GM20000 (cell line): ENCODE data around the gene IFI27L2.

Source experiments
- DNase-seq: peaks from one replicate; pipeline ENCODE4 v3.0.0; 2012; ENCODE audit warnings: low spot score
- TF ChIP-seq, protein P1 (sequence below): IDR thresholded peaks from 2 replicates; pipeline ENCODE4 v1.5.1; 2012; ENCODE audit warnings: mild to moderate bottlenecking, control low read depth; ENCODE audit errors: extremely low read depth, missing control alignments

Gene IFI27L2, protein sequence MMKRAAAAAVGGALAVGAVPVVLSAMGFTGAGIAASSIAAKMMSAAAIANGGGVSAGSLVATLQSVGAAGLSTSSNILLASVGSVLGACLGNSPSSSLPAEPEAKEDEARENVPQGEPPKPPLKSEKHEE

DNA sequence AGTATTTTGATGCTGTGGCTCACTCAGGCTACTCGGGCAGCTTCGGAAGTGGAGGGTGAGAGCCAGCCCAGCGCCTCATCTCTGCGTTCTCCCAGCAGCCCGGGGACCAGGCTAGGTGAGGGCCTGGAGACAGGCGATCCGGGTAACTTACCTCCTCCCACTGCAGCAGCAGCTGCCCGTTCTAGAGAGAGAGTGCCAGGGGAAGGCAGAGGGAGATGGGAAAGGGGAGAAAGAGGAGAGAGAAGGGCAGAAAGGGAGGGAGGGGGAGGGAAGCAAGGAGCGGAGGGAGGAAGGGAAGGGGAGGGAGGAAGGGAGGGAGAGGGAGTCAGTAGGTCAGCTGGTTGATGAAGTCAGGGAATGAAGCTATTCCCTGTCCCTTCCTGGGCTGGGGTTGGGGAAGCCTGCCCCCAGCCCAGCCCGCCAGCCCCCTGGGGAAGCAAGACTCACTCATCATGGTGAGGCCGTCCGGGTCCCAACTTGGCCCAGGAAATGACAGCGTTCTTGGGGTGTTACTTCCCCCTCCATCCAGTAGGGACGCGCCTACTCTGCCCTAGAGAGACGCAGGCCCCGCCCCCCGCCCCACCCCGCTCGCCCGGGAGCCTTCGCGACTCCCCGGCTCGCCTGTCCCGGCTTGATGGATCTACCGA is at the start of gene IFI27L2:
IFI27L2 (minus strand) TSS at position 494 of the 647 bp plus-strand sequence; CDS start at position 454, 40 bp downstream.
- TF ChIP-seq, protein P1, sequence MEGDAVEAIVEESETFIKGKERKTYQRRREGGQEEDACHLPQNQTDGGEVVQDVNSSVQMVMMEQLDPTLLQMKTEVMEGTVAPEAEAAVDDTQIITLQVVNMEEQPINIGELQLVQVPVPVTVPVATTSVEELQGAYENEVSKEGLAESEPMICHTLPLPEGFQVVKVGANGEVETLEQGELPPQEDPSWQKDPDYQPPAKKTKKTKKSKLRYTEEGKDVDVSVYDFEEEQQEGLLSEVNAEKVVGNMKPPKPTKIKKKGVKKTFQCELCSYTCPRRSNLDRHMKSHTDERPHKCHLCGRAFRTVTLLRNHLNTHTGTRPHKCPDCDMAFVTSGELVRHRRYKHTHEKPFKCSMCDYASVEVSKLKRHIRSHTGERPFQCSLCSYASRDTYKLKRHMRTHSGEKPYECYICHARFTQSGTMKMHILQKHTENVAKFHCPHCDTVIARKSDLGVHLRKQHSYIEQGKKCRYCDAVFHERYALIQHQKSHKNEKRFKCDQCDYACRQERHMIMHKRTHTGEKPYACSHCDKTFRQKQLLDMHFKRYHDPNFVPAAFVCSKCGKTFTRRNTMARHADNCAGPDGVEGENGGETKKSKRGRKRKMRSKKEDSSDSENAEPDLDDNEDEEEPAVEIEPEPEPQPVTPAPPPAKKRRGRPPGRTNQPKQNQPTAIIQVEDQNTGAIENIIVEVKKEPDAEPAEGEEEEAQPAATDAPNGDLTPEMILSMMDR: peak; percentile 1
- peak; percentile 89 for DNase-seq

DNA sequence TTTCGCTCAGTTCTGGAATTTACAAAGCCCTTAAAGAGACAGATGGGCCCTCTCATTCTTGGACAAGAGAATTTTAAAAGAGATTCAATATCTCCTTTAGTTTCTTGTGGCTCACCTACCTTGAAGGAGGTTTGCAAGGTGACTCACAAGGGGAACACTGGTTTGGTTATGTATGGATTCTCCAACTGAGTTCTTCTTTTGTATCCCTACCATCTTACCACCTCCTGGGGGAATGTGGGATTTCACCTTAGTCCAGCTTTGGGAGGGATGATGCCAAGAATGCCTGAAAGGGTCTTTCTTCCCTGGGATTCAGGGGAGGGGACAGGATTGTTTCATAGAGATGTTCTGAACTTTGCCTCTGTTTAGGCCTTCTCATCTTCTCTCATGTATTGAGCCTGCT is 48.4 kb upstream of the IFI27L2 start:
- DNase-seq: no peak

DNA sequence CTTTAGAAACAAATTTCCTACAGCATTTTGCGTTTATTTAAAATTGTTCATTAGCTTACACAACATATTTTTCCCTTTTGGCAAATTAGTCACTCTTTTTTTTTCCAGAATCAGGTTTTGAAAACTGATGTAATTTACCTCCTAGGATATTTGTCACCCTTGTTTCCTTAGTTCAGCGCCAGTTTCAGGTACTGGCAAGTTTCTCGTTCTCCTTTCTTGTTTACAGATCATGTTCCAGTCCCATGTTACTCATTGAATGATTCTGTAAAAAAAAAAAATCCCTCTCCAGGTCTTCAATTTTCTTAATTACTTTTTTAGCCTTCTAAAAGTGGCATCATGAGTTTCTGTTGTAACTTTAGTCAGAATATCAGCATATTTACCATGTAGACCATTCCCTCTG is 47.4 kb upstream of the IFI27L2 start:
- TF ChIP-seq, protein P1: no peak
- DNase-seq: no peak

More for the DNA sequence above, 48.4 kb upstream of the IFI27L2 start:
- TF ChIP-seq, protein P1: no peak

DNA sequence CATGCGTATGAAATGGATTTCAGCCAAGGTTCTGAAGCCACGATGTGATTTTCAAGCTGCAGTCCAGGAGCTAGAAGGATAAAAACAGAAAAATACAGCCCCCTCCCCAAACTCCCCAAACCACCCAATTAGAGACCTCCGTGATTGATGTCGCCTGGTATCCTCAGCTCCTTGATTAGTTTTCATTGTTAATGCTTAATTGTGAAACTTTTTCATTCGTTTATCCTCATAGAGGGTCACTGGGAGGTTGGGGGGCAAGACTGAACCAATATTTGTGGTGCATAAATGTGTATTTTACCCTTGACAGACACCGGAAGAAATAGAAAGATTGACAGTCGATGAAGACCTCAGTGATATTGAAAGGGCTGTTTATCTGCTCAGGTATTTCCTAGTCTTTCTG is 46.3 kb upstream of the IFI27L2 start:
- no peak for DNase-seq
- TF ChIP-seq, protein P1: no peak

DNA sequence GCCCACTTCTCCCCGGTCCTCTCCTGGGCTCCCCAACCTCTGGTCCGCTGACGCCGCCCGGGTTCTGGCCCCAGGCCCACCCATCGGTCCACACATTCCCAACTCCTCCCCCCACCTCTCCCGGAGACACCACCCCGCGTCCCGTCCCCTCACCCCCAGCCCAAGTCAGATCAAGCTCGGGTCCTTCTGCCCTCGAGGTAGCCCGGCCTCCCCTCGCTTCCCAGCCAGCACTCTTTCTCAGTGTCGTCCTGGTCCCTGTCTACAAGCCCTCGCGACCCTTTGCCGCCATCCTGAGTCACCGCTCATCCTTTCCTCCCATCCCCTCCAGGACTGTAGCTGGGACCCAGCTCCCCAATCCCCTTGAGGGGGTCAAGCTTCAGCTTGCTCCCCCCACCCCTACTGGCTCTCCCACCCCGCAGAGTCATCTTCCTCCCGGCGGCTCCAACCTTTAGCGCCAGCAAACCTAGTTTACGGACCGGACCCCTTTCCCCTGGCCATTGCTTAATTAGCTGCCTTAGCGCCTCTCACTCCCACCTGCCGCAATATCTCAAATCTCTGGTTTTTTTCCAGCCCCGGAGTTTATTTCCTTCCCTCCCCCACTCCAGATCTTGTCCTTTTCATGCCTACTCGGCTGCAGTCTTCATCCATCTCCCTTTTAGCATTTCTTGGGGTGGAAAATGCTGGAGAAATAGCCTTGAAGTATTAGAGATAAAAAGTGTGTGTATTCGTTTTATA is 45.8 kb upstream of the IFI27L2 start:
- no peak for DNase-seq
- TF ChIP-seq, protein P1: no peak

DNA sequence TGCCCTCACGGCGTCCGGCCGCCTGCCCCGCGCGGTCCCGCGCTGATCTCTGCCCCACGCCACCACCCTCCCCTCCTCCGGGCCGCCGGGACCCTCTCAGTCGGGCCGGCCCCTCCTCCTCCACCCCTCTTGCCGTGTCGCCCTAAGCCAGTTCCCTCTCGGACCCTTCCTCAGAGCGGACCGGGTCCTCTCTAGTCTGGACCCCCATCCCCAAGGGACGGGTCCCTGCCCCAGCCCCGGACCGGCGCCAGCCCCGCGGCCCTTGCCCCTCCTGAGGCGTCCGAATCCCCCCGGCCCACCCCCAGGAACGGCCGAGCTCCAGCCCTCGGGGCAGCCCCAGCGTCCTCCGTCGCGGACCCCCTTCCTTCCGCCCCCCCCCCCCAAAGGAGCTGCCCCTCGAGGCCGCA is 45.2 kb upstream of the IFI27L2 start:
- no peak for DNase-seq
- TF ChIP-seq, protein P1: no peak
